ENCODE data around the gene RYR3. TPM values are rescaled to one million over a fixed set of nuclear protein-coding genes. Genes with fewer than 3 reads are reported as not detected.

The RYR3 gene
- polyA plus RNA-seq, 5 donors, result 6.2 to 12.0 (median 11.2) TPM

DNA sequence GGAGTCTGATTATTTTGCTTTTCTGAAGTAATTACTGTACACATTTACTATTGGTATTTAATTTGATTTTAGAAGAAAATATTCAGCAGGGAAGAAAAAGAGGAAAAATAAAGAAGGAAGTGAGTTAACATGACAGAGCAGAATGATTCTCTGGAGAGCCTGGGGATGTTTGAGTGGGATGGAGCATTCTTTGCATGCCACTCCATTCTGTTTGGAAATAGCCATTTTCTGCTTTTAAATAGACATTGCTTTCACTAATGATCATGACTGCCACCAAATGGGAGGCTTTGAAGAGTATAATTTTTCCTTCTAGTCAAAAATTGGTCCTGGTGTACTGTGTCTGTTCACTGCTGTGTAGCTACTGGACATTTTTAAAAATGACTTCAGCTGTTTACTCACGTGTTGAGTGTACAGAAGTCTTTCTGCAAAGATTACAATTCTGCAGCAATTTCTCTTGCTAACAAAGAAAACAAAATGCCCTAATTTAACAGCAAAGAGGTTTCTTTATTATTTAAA lies 196.1 kb downstream of the RYR3 start:
- no peak for DNase-seq

DNA sequence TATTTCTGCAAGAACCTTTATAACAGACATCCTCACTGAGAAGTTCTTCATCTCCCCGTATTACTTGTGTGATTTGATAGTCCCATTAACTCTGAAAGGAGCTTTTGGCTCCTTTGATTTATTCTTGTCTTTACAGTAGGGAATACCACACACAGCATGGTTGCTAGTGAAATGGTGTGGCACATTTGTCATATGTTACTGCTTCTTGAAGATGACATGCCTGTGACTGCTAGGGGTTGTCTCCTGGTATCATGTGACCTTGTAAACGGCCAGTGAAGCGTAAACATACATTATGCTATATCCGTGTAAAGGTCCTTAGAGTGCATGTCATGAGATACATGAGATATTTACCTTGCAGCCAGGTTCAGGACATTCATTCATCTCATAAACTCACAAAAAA lies 197.9 kb downstream of the RYR3 start:
- DNase-seq, result no peak

DNA sequence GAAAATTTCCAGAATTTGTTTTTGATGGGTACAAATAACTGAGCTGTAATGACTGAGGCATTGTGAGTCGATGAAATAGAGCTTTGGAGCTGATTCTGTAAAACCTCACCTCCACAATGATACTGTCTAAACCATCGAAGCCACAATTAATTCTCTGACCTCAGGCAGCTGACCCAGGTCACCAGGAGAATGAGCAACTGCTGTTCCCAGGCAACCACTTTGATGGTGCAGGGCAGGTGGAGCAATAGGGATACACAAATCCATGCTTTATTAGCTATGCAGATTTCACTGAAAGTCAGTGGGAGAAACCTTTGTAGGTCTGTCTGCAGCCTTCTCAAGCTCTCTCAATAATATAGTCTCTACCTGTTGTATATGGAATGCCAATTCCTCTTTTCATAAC lies 204.4 kb downstream of the RYR3 start:
- no peak for DNase-seq

DNA sequence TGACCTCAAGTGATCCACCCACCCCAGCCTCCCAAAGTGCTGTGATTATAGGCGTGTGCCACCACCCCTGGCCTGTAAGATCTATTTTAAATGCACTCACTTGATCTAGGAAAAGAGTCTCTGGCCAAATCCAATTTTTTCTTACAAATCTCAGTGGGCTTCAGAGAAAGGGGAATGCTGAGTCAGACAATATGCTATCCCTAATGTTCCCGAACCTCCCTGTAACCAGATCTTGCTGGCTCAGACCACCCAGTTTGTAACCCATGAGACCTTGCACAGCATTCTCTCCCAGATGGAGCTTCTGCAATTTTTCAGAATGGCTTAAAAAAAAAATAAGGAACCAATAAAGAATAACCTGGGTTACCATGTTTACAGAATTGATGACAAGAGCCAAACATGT lies 205.8 kb downstream of the RYR3 start:
- DNase-seq, result no peak

- no peak for DNase-seq
Observed at GRCh38 chr15:33517944-33518343, 207.2 kb downstream of the RYR3 start.

DNA sequence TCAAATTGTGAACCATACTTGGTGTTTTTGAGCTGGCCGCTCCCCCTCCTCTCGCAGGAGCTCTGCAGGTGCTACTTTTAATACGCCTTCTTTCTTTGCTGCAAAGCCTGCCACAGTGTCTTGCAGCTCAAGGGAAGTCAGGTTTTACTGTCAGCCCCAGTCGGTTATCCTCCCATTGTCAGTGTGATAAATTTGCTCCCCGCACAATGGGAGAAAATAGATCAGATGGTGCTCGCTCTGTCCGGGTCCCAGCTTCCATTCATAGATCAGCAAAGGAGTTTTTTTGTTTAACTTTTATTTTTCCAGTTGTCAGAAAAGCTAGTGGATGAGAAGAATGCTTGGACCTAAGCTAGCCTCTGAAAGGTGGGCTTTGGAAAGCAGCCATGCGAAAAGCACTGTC lies 207.7 kb downstream of the RYR3 start:
- DNase-seq, result no peak

DNA sequence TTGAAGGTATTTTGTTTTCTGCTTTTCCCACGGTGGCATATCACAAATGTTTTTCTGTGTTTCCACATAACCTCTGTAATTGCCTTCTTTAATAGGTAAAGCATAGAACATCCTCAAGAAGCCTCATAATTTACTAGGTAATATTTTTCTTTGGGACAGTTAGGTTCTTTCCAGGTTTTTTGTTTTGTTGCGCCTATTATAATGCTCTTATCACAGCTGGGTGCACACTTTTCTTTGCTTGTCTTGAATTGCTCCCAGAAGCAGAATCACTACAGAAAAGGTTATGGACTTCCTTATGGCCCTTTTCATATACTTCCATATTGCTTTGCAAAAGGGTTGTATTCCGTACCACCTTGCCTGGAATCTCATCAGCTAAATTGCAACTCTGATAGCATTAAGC lies 213.5 kb downstream of the RYR3 start:
- DNase-seq, result no peak

- DNase-seq, result no peak
Observed at GRCh38 chr15:33526532-33526931, 215.8 kb downstream of the RYR3 start.

GRCh38 chr15:33533197-33533596 lies 222.4 kb downstream of the RYR3 start:
- DNase-seq, result no peak

- DNase-seq, result no peak
Observed at GRCh38 chr15:33534642-33535041, 223.9 kb downstream of the RYR3 start.

DNA sequence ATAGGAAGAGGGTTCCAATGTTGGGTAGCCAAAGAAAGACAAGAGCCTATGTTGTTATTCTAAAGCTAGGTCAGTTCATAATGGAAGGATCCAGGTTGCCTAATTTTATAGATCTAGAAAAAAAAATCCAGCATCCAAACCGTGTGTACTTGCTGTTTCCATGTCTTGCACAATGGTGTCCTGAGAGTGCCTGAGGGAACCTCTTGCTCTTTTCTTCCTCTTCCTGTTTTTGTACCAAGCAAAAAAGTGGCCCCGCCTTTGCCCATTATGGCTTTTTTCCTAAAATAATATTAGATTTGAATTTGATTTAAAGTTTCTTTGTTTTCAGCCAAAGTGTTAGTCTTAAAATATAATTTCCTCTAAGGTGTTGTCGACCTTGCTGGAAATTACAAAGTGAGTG lies 224.4 kb downstream of the RYR3 start:
- no peak for DNase-seq

- no peak for DNase-seq
Observed at GRCh38 chr15:33539825-33540573, 229.2 kb downstream of the RYR3 start.

- DNase-seq, result no peak
Observed at GRCh38 chr15:33543957-33544356, 233.2 kb downstream of the RYR3 start.

DNA sequence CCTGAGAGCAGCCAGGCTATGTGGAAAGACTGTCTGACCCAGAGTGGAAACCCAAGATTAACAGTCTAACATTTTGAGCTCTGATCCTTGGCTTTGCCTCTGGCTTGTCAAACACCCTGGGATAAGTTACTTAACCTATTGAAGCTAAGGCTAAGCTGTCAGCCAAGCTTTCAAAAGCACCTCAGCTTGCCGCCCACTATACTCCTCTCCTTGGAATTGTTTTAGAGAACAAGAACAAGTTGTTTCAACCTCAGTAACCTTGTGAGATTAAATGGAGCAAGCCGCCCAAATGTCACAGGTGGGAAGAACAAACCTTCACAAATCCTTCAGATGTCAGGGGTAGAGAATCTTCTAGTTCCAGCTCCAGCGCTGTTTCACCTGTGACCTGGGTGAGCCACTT lies 235.1 kb downstream of the RYR3 start:
- no peak for DNase-seq

DNA sequence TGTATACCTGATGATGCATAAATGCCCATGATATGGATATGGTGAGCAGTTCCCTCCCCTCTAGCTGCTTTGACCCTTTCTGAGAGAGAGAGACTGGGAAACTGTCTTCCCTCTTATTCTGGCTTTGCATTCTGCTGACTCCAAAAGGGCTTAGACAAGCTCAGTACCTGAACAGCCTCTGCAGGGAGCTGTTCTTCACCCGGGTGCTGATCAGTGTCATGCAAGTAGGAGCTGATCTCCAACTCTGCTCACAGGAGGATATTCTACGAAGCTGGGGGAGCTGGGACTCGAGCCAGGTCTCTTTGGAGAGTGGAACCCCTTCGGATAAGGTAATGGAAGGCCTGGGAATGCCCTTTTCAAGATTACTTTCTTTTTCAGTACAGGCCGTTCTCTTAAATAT lies 237.1 kb downstream of the RYR3 start:
- DNase-seq, result peak; percentile 11 to 45

- no peak for DNase-seq
Observed at GRCh38 chr15:33551860-33552259, 241.1 kb downstream of the RYR3 start.

GRCh38 chr15:33553157-33553556 lies 242.4 kb downstream of the RYR3 start:
- no peak for DNase-seq

- DNase-seq, result no peak
Observed at GRCh38 chr15:33559207-33559890, 248.6 kb downstream of the RYR3 start.

GRCh38 chr15:33561407-33561806 lies 250.6 kb downstream of the RYR3 start:
- no peak for DNase-seq

DNA sequence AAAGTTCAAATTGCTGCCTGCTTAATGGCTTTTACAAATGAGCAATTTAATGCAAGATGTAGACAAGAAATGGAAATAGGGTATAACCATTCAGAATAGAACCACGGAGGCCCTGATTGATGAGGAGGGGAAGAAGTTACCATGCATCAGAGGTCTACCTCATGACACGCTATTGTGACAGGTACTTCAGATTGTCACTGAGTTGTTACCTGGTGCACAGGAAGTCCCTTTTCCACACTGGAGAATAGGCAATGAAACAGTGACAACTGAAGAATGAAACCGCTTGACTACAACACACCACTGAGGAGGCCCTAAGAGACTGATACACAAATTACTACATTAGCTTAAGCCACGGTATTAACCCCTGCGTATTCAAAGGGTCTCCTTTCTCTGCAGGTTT lies 251.2 kb downstream of the RYR3 start:
- no peak for DNase-seq

DNA sequence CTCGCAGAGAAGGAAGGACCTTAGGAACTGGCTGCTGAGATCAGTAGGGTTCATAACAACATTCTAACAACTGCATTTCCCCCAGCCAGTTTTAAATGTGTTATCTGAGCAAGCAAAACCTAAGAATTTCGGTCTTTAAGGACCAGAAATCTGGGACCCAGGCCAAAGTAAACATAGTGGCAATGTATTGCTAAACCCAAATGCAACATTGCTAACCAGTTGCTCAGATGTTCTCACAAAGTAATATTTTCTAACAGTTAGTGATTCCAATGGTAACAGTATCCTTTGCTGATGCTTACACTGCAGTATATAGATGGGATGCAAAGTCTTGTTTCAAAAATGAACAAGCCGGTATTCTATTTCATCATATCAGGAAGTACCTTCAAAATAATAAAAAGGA lies 254.3 kb downstream of the RYR3 start:
- DNase-seq, result peak; percentile 36 to 40

- DNase-seq, result no peak
Observed at GRCh38 chr15:33567652-33568051, 256.9 kb downstream of the RYR3 start.

DNA sequence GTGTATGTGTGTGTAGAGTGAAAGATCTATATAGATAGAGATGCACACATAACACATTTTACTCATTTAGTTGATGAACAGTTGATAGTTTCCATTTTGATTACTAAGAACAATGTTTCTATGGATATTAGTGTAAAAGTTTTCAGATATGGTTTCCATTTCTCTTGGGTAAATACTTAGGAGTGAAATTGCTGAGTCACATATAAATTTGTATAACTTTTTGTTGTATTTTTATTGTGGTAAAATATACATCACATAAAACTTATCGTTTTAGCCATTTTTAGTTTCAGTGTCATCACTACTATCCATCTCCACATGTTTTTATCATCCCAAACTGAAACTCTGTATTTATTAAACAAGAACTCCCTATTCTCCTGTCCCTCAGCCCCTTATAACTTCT lies 258.3 kb downstream of the RYR3 start:
- no peak for DNase-seq
